Stimulated activated CD8-positive, alpha-beta memory T cell treated with anti-CD3 and anti-CD28 coated beads, Interleukin-12 subunit alpha, Interleukin-12 subunit beta, amount 100 ng/mL, for 24 hours (primary cell): ENCODE measurements around the gene SLC15A1.
A peak's percentile ranks its signal among the peaks of the same experiment; 100 is the strongest.

Experiments
- DNase-seq: peaks from one replicate; pipeline ENCODE4 v3.0.0-alpha.2; 2020; ENCODE audit errors: extremely low read depth

Gene SLC15A1

GRCh38 chr13:98706446-98707110 lies 45.9 kb downstream of the SLC15A1 start:
- no peak for DNase-seq

DNA sequence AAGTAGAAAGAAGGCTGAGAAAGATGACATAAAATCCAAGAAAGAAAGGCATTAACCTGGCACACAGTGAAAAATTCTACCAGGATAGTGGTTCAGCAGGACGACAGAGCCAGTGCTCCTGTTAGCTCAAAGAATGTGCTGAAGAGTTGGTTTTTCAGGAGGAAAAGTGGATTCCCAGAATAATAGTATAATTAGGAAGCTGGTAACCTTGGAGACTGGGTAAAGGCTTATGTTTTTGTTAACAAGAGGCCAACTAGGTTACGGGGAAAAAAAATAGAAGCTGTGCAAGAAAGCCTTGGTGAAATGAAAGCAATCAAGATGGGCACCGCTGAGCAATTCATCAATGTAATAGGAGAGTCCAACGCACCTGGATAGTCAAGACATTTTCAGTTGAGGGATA lies 54.7 kb downstream of the SLC15A1 start:
- no peak for DNase-seq

- DNase-seq: no peak
Measured at GRCh38 chr13:98693756-98694155, 58.7 kb downstream of the SLC15A1 start.

- DNase-seq: no peak
Measured at GRCh38 chr13:98691360-98691759, 61.1 kb downstream of the SLC15A1 start.

- DNase-seq: no peak
Measured at GRCh38 chr13:98690348-98691022, 62.0 kb downstream of the SLC15A1 start.

DNA sequence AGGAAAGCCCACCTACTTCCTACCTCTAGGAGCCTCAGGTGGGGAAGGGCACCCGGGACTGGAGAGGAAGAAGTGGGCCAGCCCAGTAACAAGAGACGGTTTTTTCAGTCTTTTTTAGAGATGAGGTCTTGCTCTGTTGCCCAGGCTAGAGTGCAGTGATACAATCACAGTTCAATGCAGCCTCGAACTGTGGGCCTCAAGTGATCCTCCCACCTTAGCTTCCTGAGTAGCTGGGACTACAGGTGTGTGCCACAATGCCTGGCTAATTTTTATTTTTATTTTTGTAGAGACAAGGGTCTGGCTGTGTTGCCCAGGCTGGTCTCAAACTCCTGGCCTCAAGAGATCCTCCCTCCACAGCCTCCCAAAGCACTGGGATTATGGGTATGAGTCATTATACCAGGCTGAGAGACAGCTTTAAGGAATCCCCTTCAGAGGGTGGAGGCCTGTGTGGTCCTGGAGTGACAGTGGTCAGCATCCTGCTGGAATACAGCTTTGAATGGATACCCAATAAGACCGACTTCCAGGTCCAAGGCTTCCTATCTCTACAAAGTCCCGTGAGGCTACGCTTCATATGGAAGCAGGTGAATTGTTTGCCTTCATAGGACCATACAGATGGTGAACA lies 63.0 kb downstream of the SLC15A1 start:
- DNase-seq: no peak

- no peak for DNase-seq
Measured at GRCh38 chr13:98688373-98688772, 64.1 kb downstream of the SLC15A1 start.

GRCh38 chr13:98687319-98687718 lies 65.2 kb downstream of the SLC15A1 start:
- no peak for DNase-seq

GRCh38 chr13:98686270-98686669 lies 66.2 kb downstream of the SLC15A1 start:
- no peak for DNase-seq

DNA sequence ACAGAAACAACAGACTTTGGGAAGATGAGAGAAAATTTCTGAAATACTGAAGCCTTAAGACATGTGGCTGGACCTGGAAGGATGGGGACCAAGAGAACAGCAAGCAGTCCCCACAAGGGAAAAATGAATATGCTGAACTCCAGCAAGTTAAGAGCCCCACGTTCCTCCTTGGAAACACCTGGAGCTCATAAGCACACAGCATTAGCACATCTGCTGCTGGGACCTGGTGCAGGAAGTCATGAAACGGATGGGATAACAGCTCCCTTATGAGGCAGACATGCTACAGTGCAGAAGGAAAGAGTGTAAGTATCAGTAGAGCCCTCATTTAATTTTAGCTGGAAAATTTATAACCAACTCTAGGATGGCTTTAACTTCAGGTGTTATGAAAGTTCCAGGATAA lies 67.3 kb downstream of the SLC15A1 start:
- DNase-seq: no peak

- DNase-seq: no peak
Measured at GRCh38 chr13:98681049-98681448, 71.4 kb downstream of the SLC15A1 start.

GRCh38 chr13:98678741-98679140 lies 73.7 kb downstream of the SLC15A1 start:
- no peak for DNase-seq

GRCh38 chr13:98677398-98677797 lies 75.1 kb downstream of the SLC15A1 start:
- DNase-seq: no peak

DNA sequence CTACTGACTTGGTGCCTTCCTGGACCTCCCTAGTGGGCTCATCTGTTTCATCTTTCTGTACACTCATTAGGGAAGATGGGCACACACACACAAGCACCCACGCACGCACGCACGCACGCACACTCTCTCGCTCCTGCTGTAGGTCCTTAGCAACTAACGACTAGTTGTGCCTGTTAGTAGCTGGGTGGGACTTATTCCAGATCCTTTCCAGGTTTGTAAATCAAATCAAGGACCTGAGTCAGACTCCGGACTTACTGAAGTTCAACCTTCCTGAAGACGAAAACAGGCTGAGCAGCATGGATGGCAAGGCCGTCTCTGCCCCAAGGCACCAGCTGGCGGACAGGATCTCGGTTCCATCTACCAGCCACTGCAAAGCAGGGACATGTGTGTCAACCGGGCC lies 76.2 kb downstream of the SLC15A1 start:
- no peak for DNase-seq

- no peak for DNase-seq
Measured at GRCh38 chr13:98675837-98676236, 76.6 kb downstream of the SLC15A1 start.

GRCh38 chr13:98675066-98675465 lies 77.4 kb downstream of the SLC15A1 start:
- DNase-seq: no peak

GRCh38 chr13:98672947-98673613 lies 79.4 kb downstream of the SLC15A1 start:
- peak; percentile 7 for DNase-seq

GRCh38 chr13:98668155-98668554 lies 84.3 kb downstream of the SLC15A1 start:
- no peak for DNase-seq

DNA sequence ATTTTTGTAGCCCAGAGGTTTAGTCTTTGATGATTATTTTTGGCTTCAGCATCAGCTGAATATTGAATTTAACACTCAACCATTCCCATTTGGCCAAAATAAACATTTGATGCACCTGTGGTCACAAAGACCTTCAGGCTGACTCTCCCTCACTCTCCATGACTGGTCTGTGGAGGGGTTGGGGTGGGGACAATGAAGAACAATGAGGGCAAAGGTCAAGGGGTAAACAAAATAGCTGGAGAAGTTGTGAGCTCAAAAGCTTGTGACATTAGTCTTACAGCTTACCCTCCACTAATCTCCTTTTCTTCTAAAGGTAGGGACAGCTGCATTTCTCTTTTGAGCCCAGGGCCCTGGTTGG lies 86.9 kb downstream of the SLC15A1 start:
- no peak for DNase-seq

DNA sequence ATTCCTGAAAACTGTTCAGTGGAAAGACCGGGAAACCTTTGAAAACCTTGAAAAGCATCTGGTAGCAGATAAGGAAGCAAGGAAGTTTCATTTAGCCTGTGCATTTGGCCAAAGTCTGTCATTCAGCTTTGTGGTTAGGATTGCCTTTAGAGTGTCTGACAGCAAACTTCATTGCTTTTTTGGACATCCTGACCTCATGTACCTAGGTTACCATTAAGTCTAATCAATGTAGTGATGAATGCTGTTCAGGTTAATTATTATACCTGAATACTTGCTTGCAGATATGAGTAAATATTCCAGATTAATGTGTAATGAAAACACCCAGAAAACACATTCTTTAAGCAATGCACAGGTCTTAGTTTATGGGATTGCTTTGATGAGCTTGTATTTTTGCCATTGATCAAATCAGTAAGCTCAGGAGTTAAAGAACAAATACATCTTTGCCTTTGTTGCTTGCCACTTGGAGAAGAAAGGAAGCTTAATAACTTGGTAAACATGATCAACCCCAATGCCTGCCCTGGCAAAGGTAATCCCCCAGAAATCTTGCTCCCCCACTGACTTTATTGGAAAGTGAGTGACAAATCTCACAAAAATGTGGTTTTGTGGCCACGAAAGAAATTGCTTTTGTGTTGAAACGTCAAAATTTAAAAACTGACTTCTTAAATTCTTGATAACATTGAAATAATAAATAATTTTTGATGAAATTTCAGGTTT lies 87.4 kb downstream of the SLC15A1 start:
- no peak for DNase-seq

GRCh38 chr13:98664510-98664909 lies 88.0 kb downstream of the SLC15A1 start:
- DNase-seq: no peak

- peak; percentile 31 for DNase-seq
Measured at GRCh38 chr13:98664047-98664446, 88.4 kb downstream of the SLC15A1 start.
